NCI-H1105 treated with DMSO at 0.1 percent for 48 hours (cell line): ENCODE data around the gene SETBP1.

ENCODE experiments used
- DNase-seq: peaks from one replicate; lab custom pipeline; 2025; lab: John Stamatoyannopoulos, UW

Gene SETBP1

DNA sequence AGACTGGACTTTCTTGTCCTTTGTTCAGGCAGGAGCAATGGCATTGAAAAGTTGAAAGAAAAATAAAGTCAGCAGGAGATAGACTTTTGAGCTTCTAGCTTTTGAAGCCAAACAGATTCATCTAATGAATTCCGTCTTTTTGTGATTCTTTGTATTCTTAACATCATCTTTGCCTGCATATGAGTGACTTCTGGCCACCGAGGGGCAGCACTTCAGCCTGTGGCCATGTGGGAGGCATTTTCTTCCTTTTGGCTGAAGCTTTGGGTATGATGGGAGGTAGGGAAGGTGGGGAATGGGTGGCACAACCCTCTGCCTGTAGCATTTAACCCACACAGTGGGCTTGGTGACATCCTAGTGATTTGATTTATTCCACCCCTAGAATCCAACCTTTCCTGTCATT lies 220.6 kb downstream of the SETBP1 start:
- DNase-seq = no peak

DNA sequence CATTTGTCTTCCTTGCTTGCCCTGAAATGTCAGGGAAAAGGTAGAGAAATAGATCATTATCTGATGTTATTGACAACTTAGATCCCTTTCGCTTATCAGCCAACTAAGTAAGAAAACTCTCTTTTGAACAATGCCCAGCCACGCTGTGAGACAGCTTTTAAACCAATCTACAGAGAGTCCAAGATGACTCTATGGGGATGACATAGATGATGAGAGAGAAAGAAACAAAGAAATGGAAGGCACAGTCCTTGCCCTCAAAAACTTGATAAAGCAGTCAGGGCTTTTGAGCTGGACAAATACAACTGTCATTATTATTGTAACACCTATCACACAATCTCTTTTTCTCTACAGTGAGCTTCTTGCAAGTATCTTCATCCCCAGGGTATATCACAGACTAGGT lies 222.6 kb downstream of the SETBP1 start:
- DNase-seq = no peak

DNA sequence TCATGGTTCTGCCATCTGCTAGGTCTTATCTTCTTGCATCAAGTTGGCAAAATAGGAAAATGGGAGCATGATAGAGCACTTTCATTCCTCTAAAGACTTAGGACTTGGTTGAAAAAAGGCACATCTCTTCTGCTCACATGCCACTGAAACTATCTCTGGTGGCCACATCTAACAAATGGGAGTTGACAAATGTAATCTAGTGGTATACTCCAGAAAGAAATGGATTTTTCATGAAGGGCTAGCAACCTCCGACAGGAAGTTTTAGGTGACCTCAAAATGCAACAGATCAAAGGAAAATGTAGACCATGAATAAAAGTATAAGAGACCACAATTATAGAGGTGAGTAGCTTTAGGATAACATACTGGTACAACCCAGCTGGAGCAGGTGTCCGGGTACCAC lies 224.1 kb downstream of the SETBP1 start:
- DNase-seq = no peak

DNA sequence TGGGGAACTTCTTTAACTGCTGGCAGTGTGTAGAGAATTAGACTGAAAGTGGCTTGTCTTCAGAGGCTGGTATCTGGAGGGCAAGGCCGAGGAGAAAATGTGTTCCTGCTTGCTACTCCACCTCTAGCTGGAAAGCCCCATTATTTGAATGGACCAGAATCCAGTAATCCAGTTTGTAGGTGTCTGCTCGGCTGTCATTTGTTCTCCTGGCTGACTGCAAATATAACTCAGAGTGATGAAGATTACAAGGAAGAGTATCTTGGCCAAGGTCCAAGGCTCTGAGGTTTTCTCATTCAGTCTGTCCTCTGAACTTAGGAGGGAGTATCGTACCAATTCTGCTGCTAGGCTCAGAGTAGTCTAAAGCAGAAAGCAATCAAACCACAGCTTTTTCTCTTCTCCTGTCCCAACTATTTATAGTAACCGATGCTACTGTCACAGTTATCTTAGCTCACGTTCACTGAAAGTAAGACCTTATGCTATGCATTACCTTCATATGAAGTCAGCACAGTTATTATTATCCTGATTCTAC lies 228.6 kb downstream of the SETBP1 start:
- DNase-seq = peak; percentile 14

DNA sequence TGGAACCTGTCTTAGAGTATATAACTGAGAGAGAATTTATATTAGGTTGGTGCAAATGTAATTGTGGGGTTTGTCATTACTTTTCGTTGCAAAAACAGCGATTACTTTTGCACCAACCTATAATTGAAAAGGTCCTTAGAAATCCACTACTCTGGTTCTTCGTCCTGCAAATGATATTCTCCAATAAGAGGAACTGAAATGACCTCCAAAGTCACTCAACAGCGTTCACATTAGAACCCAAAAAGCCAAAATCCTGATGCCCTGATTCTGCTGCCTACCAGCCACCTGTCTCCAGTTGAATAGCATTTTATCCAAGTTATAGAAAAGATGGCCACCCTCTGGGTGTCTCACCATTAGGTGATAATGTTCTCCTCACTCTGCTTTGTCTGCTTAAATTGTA lies 230.6 kb downstream of the SETBP1 start:
- no peak for DNase-seq

DNA sequence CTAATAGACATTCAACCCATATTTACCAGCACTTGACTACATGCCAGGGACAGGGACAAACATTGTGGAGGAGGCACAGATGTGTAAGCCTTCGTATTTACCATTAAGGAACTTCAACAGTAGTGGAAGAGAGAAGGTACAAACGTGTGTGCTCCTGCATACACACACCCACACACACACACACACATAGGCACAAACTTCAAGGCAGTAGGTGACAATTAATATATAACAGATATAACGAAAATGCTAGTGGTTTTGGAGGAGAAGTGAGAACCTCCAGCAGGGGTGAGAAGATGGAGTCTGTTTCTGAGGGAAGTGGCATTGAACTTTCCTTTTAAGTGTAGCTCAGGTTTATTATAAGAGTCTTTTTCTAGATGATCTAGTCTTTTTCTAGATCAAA lies 231.1 kb downstream of the SETBP1 start:
- no peak for DNase-seq

DNA sequence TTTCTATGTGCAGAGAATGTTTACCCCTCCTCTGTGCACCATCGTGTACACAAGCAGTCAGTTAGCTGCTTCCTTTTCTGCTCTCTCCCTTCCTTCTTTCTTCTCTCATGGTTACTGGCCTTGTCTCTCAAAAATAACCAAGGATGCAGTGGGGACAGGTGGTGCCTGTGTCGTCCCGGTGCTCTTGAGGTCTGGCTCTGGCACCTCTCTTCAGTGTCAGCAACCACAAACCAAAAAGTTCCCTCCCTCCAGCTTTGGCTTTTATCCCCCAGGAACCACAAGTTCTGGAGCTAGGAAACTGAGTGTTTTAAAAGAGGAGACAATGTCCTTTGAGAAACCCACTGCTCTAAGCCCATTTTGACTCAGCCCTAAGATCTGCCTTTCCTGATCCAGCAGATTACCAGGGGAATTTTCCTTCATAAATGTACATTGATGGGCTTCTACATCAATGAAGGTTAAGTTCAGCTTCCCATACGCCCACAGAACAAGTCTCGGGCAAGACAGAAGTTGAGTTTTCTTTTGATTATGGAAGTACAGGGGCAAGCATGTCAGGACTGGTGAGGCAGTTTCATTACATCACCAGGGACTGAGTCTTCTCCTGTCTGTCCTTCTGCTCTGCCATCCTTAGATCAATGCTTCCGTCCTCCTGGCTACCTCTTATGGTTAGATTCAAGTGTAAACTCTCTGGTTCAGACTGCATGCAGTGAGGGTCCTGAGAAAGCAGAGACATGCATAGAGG lies 232.2 kb downstream of the SETBP1 start:
- no peak for DNase-seq

DNA sequence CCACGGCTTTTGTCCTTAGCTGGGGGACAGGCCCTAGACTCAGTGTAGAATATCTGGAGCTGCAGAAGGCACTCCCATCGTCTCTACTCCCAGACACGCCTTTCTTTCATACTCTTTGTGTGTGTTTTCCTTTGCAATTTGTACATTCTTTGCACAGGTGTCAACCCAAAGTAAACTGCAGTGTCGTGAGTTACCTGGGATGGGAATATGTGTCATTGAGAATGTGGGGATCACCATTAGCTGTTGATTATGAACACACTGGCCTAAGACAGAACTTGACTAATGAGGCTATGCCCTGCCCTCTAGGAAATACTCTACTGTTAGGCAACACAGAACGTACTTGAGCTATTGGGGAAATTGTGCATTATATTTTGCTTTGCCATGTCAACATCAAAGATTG lies 233.3 kb downstream of the SETBP1 start:
- no peak for DNase-seq

DNA sequence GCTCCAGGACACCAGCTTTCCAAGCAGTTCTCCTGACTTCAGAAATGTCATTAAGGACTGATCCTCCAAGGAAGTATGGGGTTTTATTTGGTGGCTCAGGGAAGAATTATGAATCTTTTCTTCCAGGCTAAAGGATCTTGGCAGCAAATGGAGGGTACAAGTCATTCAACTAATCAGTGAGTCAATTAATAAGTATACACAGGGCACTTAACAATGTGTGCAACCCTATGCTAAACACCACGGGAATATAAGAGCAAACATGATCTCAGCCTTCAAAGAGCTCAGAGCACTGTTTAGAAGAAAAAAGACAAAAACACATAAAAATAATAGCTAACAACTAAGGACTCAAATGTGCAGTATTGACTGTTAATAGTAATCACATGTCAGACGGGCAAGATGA lies 234.5 kb downstream of the SETBP1 start:
- DNase-seq = no peak

DNA sequence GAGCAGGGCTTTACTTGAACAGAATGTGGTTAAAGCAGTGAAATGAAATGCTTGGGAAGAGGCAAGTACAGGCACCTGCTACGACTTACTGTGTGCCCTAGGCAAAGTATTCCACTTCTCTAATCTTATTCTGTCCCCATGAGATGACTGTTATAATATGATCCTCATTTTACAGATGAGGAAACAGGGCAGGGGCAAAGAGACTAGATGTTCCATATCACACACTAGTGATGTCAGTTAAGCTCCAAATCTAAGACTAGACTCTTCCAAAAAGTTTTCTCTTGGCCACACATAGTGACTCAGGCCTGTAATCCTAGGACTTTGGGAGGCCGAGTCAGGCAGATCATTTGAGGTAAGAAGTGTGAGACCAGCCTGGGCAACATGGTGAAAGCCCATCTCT lies 235.0 kb downstream of the SETBP1 start:
- DNase-seq = no peak

DNA sequence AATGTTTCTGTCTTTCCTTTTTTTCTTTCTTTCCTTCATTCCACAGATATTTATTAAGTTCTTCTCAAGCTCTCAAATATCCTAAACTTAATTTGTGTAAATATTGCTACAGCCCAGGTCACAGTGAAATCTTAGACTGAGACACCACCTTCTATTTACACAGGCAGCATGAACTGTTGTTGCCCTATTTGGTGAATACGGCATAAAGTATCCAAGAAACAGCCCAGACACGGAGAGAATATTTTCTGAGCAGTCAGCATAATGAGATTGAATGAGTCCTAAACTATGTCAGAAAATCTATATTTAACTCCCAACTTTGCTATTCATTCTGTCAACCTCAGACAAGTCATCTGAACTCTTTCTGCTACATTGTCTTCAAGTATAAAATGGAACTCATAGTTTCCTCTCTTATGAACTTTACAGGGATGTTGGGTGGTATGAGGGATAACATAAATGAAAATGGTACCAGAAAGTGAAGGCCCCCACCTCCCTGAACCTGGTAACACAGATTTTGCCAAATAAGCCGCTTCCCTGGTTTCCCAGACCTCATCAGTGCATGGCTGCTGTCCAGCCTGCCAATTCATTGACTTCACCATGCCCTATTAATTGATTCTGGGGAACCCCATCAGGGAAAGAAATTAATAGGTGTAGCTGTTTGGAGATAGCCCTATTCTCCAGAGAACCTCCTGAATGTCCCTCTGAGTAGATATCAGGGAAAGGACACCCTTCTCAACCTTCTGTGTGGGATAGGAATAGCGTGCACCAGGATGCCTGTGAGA lies 235.9 kb downstream of the SETBP1 start:
- no peak for DNase-seq

DNA sequence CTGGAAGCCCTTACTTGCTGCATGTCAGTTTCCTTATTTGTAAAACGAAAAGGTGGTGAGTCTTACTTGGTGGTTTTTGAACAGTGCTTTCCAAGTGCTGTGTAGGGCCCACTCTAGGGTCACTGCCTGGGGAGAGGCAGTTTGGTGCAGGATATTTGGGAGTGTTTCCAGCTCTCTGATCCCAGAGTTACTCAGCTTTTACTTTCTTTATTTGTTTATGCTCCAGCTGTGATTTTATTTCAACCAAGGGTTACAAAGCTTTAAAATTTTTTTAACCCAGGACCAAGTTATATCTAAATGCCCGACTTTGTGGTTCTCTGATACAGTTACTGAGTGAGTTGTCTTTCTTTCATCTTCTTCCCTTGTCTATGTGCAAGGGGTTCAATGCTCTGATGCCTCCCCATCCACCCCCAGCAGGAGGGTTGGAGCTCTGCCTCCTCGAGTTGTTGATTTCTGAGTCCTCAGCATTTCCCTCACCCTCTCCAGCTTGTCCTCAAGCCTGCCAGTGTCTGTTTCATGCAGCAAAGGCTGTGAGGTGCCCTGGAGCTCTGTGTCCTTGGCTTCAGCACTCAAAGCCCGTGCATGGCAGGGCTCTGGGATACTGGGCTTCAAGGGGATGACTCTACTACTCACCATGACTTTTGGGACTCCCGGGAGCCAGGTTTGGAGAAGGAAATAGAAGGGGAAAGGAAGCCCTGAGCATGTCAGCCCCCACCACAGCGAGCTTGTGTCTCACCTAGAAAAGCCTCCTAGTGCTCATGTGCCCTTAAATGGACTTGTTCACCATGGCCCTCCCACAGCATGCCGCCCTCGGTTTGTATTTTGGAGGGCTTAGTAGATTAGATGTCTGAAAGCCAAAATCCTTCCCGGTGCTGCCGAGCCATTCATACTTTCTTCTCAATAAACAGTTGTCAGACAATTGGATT lies 236.8 kb downstream of the SETBP1 start:
- no peak for DNase-seq

DNA sequence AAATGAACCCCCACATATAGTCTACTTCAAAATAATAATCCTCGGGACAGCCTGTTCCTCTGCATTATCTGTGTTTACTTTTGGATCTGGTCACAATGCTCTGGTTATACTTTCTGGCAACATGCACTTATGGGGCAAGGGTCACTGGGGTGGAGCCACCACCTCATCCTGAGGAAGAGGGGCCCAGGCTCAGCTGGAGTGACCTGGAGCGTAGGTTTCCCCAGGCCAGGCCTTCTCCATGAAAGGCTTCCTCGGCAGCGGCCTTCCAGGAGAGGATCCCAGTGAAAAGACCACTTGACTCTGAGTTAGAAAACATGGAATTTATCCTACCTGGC lies 237.4 kb downstream of the SETBP1 start:
- no peak for DNase-seq

DNA sequence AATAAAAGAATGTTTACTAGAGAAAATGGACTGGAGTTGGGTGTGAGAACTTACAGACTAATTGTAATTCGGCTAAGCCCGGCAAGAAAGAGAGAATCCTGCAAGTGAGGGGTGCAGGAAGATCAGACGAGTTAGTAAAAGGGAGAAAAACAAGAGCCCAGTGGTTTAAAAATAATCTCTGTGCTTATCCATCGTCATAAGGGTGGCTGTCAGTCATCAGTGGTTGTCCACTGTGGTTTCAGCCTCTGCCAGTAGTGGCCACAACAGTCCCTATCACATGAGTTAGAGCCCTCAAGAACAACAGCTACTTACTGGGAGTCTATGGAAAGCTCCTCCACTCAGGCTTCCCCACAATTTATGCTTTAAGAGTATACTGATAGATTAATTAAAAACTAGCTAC lies 239.8 kb downstream of the SETBP1 start:
- no peak for DNase-seq

DNA sequence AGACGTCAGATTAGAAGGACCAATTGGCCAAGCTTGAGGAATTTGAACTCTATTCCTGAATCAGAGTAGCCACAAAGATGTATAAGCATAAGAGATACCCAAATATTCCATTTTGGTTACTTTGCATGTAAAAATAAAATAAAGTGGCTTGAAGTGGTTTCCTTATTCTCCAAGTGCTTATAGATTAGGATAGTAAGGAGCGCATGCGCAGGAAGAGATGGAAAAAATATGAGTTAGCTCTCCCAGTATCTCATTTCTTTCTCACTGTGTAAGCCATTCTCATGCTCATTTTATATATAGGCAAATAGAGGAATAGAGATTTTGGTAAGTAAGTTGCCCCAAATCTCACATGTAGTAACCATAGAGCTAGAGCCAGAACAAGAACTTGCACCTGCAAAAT lies 241.3 kb downstream of the SETBP1 start:
- no peak for DNase-seq

DNA sequence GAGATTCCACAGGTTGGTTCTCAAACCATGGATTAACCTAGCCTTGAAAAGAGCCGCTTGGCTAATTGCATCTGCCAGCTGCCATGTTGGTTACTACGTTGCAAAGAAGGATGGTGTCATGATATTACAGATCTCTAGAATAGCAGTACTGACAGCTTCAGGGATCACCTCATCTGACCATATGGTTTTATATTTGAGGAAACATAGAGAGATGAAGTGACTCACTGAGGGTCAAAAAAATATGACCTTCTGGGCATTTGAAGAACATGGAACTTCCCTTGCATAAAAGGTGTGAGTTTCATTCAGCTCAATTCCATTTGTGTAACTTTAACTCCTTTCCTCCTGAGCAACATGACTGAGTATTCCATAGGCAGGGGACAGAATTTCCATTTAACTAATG lies 242.3 kb downstream of the SETBP1 start:
- no peak for DNase-seq

DNA sequence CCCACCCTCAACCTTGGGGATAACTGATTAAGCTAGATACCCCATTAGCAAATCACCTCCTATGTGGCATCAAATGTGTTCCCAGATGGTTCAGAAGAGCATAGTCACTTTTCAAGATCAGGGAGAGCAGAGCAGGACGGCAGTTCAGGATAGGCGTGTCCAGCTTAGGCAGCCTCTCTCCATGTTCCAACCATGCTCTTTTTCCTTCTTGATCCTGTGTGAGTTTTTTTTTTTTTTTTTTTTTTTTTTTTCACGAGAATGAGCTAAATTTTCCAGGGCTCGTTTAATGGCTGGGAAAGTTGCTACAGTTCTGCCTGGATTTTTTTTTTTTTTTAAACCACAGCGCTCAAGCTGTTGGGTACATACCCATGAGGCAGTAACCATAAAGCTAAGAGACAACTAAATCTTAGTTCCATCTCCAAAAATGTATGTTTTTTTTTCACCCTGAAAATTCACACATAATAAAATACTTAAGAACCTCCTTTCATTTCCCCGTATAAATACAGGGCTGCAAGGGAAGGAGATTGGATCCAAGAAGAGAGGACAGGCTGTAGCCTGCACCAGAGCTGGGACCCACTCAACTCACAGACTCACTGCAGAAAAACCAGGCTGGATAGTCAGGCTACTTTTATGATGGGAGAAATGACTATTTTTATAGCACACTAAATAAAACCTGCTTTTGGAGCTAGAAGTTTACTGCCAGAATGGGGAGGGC lies 244.3 kb downstream of the SETBP1 start:
- DNase-seq = no peak

DNA sequence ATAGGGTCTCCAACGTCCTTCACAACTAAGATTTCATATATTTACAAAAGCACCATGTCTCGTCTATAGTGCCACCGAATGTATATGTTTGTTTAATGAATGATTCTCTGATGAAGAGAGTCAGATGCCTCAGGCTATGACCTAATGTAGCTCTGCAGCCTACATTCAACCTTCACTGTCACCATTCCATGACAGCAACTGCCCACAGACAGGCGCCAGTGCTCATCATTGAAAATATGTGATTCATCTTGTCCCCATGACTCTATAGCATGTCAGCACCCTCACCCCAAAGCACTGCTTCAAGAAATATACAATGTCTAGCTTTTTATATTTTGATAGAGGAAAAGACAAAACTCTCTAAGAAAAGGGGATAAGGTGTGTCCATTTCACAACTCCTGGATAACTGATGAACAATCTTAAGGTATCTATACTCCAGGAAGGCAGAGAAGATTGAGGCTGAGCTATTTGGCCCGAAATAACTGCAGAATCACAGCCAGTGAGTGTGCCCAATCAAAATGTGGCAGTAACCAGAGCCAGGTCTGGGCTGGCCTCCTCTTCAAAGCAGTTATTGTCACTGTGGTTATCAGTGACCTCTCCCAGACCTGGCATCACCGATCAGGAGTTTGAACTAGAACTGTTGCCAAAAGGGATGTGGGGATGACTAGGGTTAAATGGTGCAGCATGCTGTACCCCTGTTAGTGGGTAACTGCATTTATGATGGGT lies 246.6 kb downstream of the SETBP1 start:
- no peak for DNase-seq

DNA sequence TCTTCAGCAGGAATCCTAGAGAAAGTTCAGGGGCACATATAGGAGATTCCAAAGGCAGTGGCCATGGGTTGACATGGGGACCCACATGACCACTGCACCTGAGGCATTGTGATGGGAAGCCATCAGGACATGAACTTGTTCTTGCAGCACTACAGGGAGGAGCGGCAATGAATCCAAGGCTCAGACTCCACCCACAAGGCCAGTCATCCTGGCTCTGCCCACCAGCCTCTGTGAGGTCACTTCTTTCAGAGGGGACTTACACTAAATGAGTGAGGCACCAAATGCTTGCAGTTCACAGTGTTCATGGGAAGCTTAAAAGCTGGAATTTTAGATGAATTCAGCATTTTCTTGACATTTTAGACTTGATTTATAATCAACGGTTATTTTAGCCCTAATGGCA lies 254.2 kb downstream of the SETBP1 start:
- DNase-seq = no peak

DNA sequence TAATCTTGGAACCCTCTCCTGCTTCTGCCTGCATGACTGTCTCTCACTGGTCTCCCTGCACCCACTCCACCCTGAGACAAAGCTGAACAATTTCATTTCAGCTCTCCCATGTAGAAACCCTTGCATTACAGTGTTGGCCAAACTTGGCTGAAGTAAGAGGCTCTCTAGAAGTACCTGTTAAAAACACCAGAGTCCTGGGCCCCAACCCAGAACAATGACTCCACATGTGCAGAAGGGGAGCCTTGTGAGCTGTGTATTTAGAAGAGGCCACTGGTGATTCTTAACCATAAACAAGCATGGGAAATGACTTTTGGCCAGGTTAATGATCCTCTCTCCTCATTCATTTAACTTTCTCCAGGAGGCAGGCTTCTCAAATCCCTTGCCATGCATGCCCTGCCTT lies 254.8 kb downstream of the SETBP1 start:
- DNase-seq = no peak

DNA sequence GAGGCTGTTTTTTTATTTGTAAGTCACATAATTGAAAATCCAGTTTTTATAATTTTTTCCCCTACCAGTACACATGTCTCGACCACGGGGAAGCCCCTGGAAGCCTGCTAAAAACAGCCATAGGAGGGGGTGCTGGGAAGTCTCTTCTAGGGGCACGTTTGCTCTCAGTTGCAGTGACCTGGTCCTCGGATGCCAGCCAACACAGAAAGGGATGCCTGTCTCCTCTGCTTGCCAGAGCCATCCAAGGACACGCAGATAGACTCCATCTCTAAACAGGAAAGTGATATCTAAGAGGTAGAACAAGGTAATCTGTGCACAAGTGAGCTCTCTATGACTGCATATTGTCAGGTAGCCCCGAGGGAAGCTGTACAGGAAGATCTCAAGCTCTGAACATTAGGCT lies 255.8 kb downstream of the SETBP1 start:
- DNase-seq = no peak
